Ascending aorta (tissue), 2 donors: ENCODE measurements around the gene ZRANB3. TPM values are rescaled to one million over a fixed set of nuclear protein-coding genes. Genes with fewer than 3 reads are reported as not detected.
"Not testable (repeated sequence)": the region's sequence is repeated elsewhere in the genome, so short reads cannot be mapped to it uniquely, and the experiment has no call there.

Source experiments
- DNase-seq, 2 donors: peaks; one replicate each; pipeline ENCODE4 v3.0.0-alpha.2; 2019; ENCODE audit warnings: low spot score in 2 of 2
- H3K27ac ChIP-seq, 2 donors: fragments of 200-600 bp; sonication (generic); one replicate each; pipeline ENCODE4 v1.5.1; 2016 to 2017; ENCODE audit warnings: mild to moderate bottlenecking in 1 of 2
- H3K27me3 ChIP-seq: fragments of 200-600 bp; sonication (generic); one replicate; pipeline ENCODE4 v1.5.1; 2017
- H3K36me3 ChIP-seq, 2 donors: fragments of 200-600 bp; sonication (generic); one replicate each; pipeline ENCODE4 v1.5.1; 2016
- H3K4me1 ChIP-seq, 2 donors: fragments of 200-600 bp; sonication (generic); one replicate each; pipeline ENCODE4 v1.5.1; 2016 to 2017; ENCODE audit warnings: mild to moderate bottlenecking in 1 of 2
- H3K4me3 ChIP-seq, 2 donors: fragments of 200-600 bp; sonication (generic); one replicate each; pipeline ENCODE4 v1.5.1; 2016 to 2017; ENCODE audit warnings: mild to moderate bottlenecking in 1 of 2
- H3K9me3 ChIP-seq, 2 donors: fragments of 200-600 bp; sonication (generic); one replicate each; pipeline ENCODE4 v1.5.1; 2016
- CTCF ChIP-seq, 3 experiments: fragments of 200-600 bp in 2 of 3; fragments of 450-650 bp in 1 of 3; sonication (generic) in 2 of 3; IDR thresholded peaks; one replicate each; pipeline ENCODE4 v1.5.1; 2016 to 2019; ENCODE audit warnings: antibody characterized with exemption in 3 of 3, mild to moderate bottlenecking in 1 of 3, moderate library complexity in 1 of 3
- intact Hi-C: fragments of 100-400 bp; cut with DNase I; formaldehyde crosslinking; loops from one replicate; pipeline ENCODE4 v1.15.1; 2023
- total RNA-seq: library from RNA; depleted of rRNA; stranded (reverse); fragments of >200 nt; gene quantifications from one replicate; pipeline ENCODE4 v1.1.0, GENCODE V29; 2016

The ZRANB3 gene
- total RNA-seq, 1 donor from 2014 or later = 2.3 TPM

- Histone ChIP-seq H3K9me3 (peaks cover 12 to 76% of the 10 kb centered on the region in 2 donors), H3K27ac (no peak overlapping the region)
- TF ChIP-seq CTCF (IDR thresholded peaks at IDR 0.05) = no peak
Measured at GRCh38 chr2:135510577-135510976, 20.4 kb downstream of the ZRANB3 start.

GRCh38 chr2:135504811-135505210, 26.2 kb downstream of the ZRANB3 start:
- no peaks in the 10 kb centered on the region for H3K4me1 ChIP-seq
- no peaks in the 10 kb centered on the region for H3K36me3 ChIP-seq
- no peak overlapping the region for H3K27ac ChIP-seq
- H3K4me3 ChIP-seq = no peak overlapping the region
- intact Hi-C loops = loop anchor here (10.0 kb wide), 1 partner anchor 50 kb away; no protein-coding TSS in a partner anchor
- no peak for TF ChIP-seq CTCF (IDR thresholded peaks at IDR 0.05)
- DNase-seq = no peak
- H3K9me3 ChIP-seq = peaks cover 0 to 27% of the 10 kb centered on the region in 2 donors
- no peaks in the 10 kb centered on the region for H3K27me3 ChIP-seq

More at GRCh38 chr2:135510577-135510976, 20.4 kb downstream of the ZRANB3 start:
- DNase-seq = no peak
- intact Hi-C loops = no loop called here
- Histone ChIP-seq H3K4me3 (no peak overlapping the region), H3K36me3 (no peaks in the 10 kb centered on the region), H3K4me1 (no peaks in the 10 kb centered on the region), H3K27me3 (no peaks in the 10 kb centered on the region)

- intact Hi-C loops, H3K4me3 ChIP-seq, H3K4me1 ChIP-seq, H3K27me3 ChIP-seq, H3K36me3 ChIP-seq, DNase-seq, H3K27ac ChIP-seq: not testable (repeated sequence)
- H3K9me3 ChIP-seq = peaks cover 0 to 26% of the 10 kb centered on the region in 2 donors
Measured at GRCh38 chr2:135498588-135498987, 32.4 kb downstream of the ZRANB3 start.

- intact Hi-C loops = no loop called here
Measured at GRCh38 chr2:135494917-135495316, 36.1 kb downstream of the ZRANB3 start.

GRCh38 chr2:135494503-135494902, 36.5 kb downstream of the ZRANB3 start:
- Histone ChIP-seq H3K36me3 (peaks cover 0 to 4% of the 10 kb centered on the region in 2 donors), H3K4me1 (no peaks in the 10 kb centered on the region), H3K27ac (no peak overlapping the region), H3K27me3 (no peaks in the 10 kb centered on the region), H3K4me3 (no peak overlapping the region), H3K9me3 (peaks cover 0 to 18% of the 10 kb centered on the region in 2 donors)
- TF ChIP-seq CTCF (IDR thresholded peaks at IDR 0.05) = no peak
- DNase-seq = no peak
- intact Hi-C loops = no loop called here

More at GRCh38 chr2:135494917-135495316, 36.1 kb downstream of the ZRANB3 start:
- H3K27me3 ChIP-seq = no peaks in the 10 kb centered on the region
- peaks cover 0 to 22% of the 10 kb centered on the region in 2 donors for H3K9me3 ChIP-seq
- H3K4me3 ChIP-seq = no peak overlapping the region
- no peak overlapping the region for H3K27ac ChIP-seq
- H3K4me1 ChIP-seq = no peaks in the 10 kb centered on the region
- no peak for DNase-seq
- TF ChIP-seq CTCF (IDR thresholded peaks at IDR 0.05) = no peak
- H3K36me3 ChIP-seq = peaks cover 0 to 4% of the 10 kb centered on the region in 2 donors

- H3K27ac ChIP-seq = no peak overlapping the region
- H3K27me3 ChIP-seq = no peaks in the 10 kb centered on the region
- H3K9me3 ChIP-seq = peaks cover 0 to 9% of the 10 kb centered on the region in 2 donors
- H3K4me3 ChIP-seq = no peak overlapping the region
- H3K4me1 ChIP-seq = no peaks in the 10 kb centered on the region
- DNase-seq = no peak
- no peak for TF ChIP-seq CTCF (IDR thresholded peaks at IDR 0.05)
- intact Hi-C loops = no loop called here
- peaks cover 0 to 7% of the 10 kb centered on the region in 2 donors for H3K36me3 ChIP-seq
Measured at GRCh38 chr2:135490376-135490775, 40.6 kb downstream of the ZRANB3 start.
